ENCODE measurements around the gene EQTN.

- no peak for TF ChIP-seq CTCF (IDR thresholded peaks at IDR 0.05; ENCODE audit: control extremely low read depth in 1 of 3, insufficient read depth in 1 of 3, low read depth in 1 of 3, low read length in 3 of 3)
- no peak for TF ChIP-seq TAF1 (IDR thresholded peaks at IDR 0.05; ENCODE audit: low read depth, low read length)
- TF ChIP-seq POLR2AphosphoS5 (IDR thresholded peaks at IDR 0.05; ENCODE audit: low read depth, low read length), result no peak
- no peak for TF ChIP-seq SAP30 (IDR thresholded peaks at IDR 0.05; ENCODE audit: insufficient read depth, insufficient replicate concordance, low read length)
- TF ChIP-seq YY1 (IDR thresholded peaks at IDR 0.05; ENCODE audit: low read depth, low read length), result no peak
- no peak for TF ChIP-seq CHD2 (IDR thresholded peaks at IDR 0.05; ENCODE audit: low read length)
- TF ChIP-seq POLR2A (IDR thresholded peaks at IDR 0.05; ENCODE audit: control extremely low read depth in 1 of 2, low read depth in 2 of 2, low read length in 2 of 2), result no peak
- no peak for TF ChIP-seq MAX (IDR thresholded peaks at IDR 0.05)
- no peak for TF ChIP-seq CHD1 (IDR thresholded peaks at IDR 0.05; ENCODE audit: low read depth, low read length)
- TF ChIP-seq CEBPB (IDR thresholded peaks at IDR 0.05; ENCODE audit: low read depth, low read length), result no peak
- no peak for TF ChIP-seq PHF8 (conservative IDR thresholded peaks at IDR 0.05; ENCODE audit: low read depth, low read length)
- TF ChIP-seq EZH2 (IDR thresholded peaks at IDR 0.05; ENCODE audit: low read depth, low read length, severe bottlenecking), result no peak
- TF ChIP-seq EGR1 (IDR thresholded peaks at IDR 0.05; ENCODE audit: borderline replicate concordance, low read depth, low read length), result no peak
Observed at GRCh38 chr9:27338527-27338903, 41.6 kb upstream of the EQTN start.

Measured in H1 (cell line).